OCI-LY1 (cell line): Measurements from ENCODE around the gene WASHC2A.
"Not testable (repeated sequence)": the region's sequence is repeated elsewhere in the genome, so short reads cannot be mapped to it uniquely, and the experiment has no call there.

ENCODE experiments used
- H2AFZ ChIP-seq: fragments of 200-600 bp; sonication (generic), shearing (Covaris generic); 2 replicates; pipeline ENCODE4 v1.6.0; 2014; ENCODE audit warnings: antibody characterized with exemption, mild to moderate bottlenecking, low read length
- H3F3A ChIP-seq: fragments of 200-600 bp; sonication (generic), shearing (Covaris generic); 2 replicates; pipeline ENCODE4 v1.6.0; 2014; ENCODE audit warnings: mild to moderate bottlenecking, antibody characterized with exemption, low read length, moderate library complexity; ENCODE audit not compliant: insufficient read depth
- H3K27ac ChIP-seq: fragments of 200-600 bp; sonication (generic); 2 replicates; pipeline ENCODE4 v1.5.1; 2014; ENCODE audit warnings: low read length, mixed run types, mild to moderate bottlenecking, low read depth; ENCODE audit not compliant: poor library complexity, severe bottlenecking
- H3K27me3 ChIP-seq: fragments of 200-600 bp; sonication (generic); 2 replicates; pipeline ENCODE4 v1.6.0; 2014; ENCODE audit warnings: antibody characterized with exemption, mild to moderate bottlenecking, low read length, moderate library complexity; ENCODE audit not compliant: insufficient read depth
- H3K36me3 ChIP-seq: fragments of 200-600 bp; sonication (generic); 2 replicates; pipeline ENCODE4 v1.6.1; 2014; ENCODE audit warnings: mild to moderate bottlenecking, antibody characterized with exemption, low read length, moderate library complexity, mixed read lengths; ENCODE audit not compliant: insufficient read depth
- H3K4me1 ChIP-seq: fragments of 200-600 bp; sonication (generic); 2 replicates; pipeline ENCODE4 v1.5.1; 2014; ENCODE audit warnings: mild to moderate bottlenecking, low read length, moderate library complexity; ENCODE audit not compliant: insufficient read depth, severe bottlenecking
- H3K4me2 ChIP-seq: fragments of 200-600 bp; sonication (generic), shearing (Covaris generic); 2 replicates; pipeline ENCODE4 v1.6.1; 2014; ENCODE audit warnings: low read length
- H3K4me3 ChIP-seq: fragments of 200-600 bp; sonication (generic); 2 replicates; pipeline ENCODE4 v1.5.1; 2014; ENCODE audit warnings: low read length, low read depth, mild to moderate bottlenecking, mixed read lengths; ENCODE audit not compliant: poor library complexity, severe bottlenecking
- H3K79me2 ChIP-seq: fragments of 200-600 bp; shearing (Covaris generic); 2 replicates; pipeline ENCODE4 v1.6.1; 2016; ENCODE audit warnings: mixed run types, low read length, mixed read lengths; ENCODE audit not compliant: insufficient read depth
- H3K9ac ChIP-seq: fragments of 200-600 bp; sonication (generic), shearing (Covaris generic); 2 replicates; pipeline ENCODE4 v1.6.1; 2014; ENCODE audit warnings: mild to moderate bottlenecking, low read length, mixed read lengths
- H3K9me2 ChIP-seq: fragments of 200-600 bp; sonication (generic), shearing (Covaris generic); 2 replicates; pipeline ENCODE4 v1.6.1; 2014; ENCODE audit warnings: low read depth, mild to moderate bottlenecking, low read length, mixed read lengths
- H3K9me3 ChIP-seq: fragments of 200-600 bp; shearing (Covaris generic); 2 replicates; pipeline ENCODE4 v1.6.1; 2014; ENCODE audit warnings: low read length, mixed read lengths
- H4K20me1 ChIP-seq: fragments of 200-600 bp; sonication (generic), shearing (Covaris generic); 2 replicates; pipeline ENCODE4 v1.6.0; 2016; ENCODE audit warnings: mild to moderate bottlenecking, low read length; ENCODE audit not compliant: insufficient read depth

Gene WASHC2A

DNA sequence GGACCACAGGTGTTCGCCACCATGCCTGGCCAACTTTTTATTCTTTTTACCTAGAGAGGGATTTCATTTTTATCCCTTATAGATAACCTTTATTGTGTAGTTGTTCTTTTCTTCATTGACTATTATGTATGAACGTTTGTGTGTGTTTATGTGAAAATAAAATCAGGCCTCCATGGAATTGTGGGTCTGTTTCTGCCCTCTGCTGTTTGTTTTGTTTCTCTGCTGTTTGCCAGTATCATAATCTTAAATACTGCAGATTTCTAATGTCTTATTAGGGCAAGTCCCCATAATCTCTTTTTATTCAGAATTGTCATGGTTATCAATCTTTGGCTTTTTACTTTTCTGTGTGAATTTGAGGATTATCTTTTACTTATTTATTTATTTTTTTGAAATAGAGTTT is 7.8 kb downstream of the WASHC2A start:
- not testable (repeated sequence) for H3K79me2 ChIP-seq, H3K27ac ChIP-seq, H3K4me3 ChIP-seq, H3K36me3 ChIP-seq, H3K27me3 ChIP-seq, H3K4me2 ChIP-seq, H4K20me1 ChIP-seq, H3K9ac ChIP-seq, H3K9me3 ChIP-seq, H3F3A ChIP-seq, H3K9me2 ChIP-seq, H2AFZ ChIP-seq, H3K4me1 ChIP-seq

GRCh38 chr10:50091304-50091703 is 23.6 kb downstream of the WASHC2A start:
- not testable (repeated sequence) for H3K4me3 ChIP-seq, H4K20me1 ChIP-seq, H3K9me3 ChIP-seq, H3K9me2 ChIP-seq, H3K36me3 ChIP-seq, H3K27me3 ChIP-seq, H3K9ac ChIP-seq, H3K79me2 ChIP-seq, H3K4me2 ChIP-seq, H3K4me1 ChIP-seq, H3F3A ChIP-seq, H3K27ac ChIP-seq, H2AFZ ChIP-seq

GRCh38 chr10:50092928-50093327 is 25.2 kb downstream of the WASHC2A start:
- not testable (repeated sequence) for H2AFZ ChIP-seq, H3K27me3 ChIP-seq, H3K4me1 ChIP-seq, H3K9ac ChIP-seq, H3K36me3 ChIP-seq, H3K4me2 ChIP-seq, H3K9me3 ChIP-seq, H3K79me2 ChIP-seq, H4K20me1 ChIP-seq, H3K27ac ChIP-seq, H3K4me3 ChIP-seq, H3K9me2 ChIP-seq, H3F3A ChIP-seq

GRCh38 chr10:50094630-50095029 is 26.9 kb downstream of the WASHC2A start:
- not testable (repeated sequence) for H3K36me3 ChIP-seq, H3K4me1 ChIP-seq, H3F3A ChIP-seq, H3K27ac ChIP-seq, H3K27me3 ChIP-seq, H3K4me2 ChIP-seq, H3K4me3 ChIP-seq, H3K79me2 ChIP-seq, H3K9me3 ChIP-seq, H3K9ac ChIP-seq, H3K9me2 ChIP-seq, H2AFZ ChIP-seq, H4K20me1 ChIP-seq

DNA sequence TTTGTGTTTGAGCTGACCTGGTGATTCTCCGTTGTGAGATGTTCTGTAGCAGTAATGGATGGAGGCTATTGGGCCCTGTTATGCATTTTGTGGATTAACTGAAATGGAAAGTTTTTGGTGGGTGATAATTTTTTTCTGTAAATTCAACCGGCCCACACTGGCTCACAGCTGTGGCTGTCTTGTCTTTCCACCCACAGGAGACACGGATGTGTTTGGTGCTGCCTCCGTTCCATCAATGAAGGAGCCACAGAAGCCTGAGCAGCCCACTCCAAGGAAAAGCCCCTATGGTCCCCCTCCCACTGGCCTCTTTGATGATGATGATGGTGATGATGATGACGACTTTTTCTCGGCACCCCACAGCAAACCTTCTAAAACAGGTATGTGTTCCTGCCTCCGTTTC is 27.6 kb downstream of the WASHC2A start:
- not testable (repeated sequence) for H3K9ac ChIP-seq, H3K9me2 ChIP-seq, H2AFZ ChIP-seq, H3K4me3 ChIP-seq, H3K27me3 ChIP-seq, H3F3A ChIP-seq, H3K36me3 ChIP-seq, H3K9me3 ChIP-seq, H4K20me1 ChIP-seq, H3K27ac ChIP-seq, H3K79me2 ChIP-seq, H3K4me1 ChIP-seq, H3K4me2 ChIP-seq

DNA sequence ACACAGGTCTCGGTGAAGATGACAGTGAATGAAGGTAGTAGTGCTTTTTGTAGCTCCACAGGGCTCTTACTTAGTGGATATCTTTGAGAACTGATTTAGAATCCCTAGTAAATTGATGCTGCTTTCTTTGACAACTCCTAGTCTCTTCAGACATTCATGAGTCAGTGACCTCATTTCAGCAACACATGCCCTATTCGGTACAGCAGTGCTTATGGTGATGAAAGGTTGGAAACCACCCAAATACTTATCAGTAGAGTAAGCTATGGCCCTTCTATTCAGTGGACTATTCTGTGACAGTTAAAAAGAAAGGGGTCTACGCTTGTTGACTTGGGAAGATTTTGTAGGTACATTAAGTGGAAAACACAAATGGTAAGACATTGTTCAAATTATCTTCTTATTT is 29.0 kb downstream of the WASHC2A start:
- H3K36me3 ChIP-seq, H3K4me2 ChIP-seq, H3K9ac ChIP-seq, H3K4me1 ChIP-seq, H3K27me3 ChIP-seq, H3K9me2 ChIP-seq, H3K79me2 ChIP-seq, H3K4me3 ChIP-seq, H3K27ac ChIP-seq, H4K20me1 ChIP-seq, H2AFZ ChIP-seq, H3K9me3 ChIP-seq, H3F3A ChIP-seq: not testable (repeated sequence)

DNA sequence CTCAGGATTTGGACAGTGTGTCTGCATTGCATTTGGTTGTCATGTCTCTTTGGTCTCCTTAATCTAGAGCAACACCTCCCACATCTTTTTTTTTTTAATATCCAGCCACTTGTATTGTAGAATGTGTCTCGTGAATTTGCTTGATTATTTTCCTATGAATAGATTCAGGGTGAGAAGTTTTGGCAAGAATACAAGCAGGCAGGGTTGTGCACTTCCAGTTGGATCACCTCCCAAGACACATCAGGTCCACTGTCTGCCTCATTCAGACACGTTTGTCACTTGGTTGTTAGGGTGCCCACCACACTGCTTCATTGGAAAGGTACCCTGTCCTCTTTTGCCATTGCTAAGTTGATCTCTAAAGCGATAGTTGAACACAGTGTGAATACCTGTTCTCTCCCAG is 30.9 kb downstream of the WASHC2A start:
- H3K27ac ChIP-seq, H3K4me1 ChIP-seq, H3K4me3 ChIP-seq, H3K4me2 ChIP-seq, H3K9ac ChIP-seq, H4K20me1 ChIP-seq, H3K27me3 ChIP-seq, H2AFZ ChIP-seq, H3K79me2 ChIP-seq, H3K9me3 ChIP-seq, H3F3A ChIP-seq, H3K9me2 ChIP-seq, H3K36me3 ChIP-seq: not testable (repeated sequence)

DNA sequence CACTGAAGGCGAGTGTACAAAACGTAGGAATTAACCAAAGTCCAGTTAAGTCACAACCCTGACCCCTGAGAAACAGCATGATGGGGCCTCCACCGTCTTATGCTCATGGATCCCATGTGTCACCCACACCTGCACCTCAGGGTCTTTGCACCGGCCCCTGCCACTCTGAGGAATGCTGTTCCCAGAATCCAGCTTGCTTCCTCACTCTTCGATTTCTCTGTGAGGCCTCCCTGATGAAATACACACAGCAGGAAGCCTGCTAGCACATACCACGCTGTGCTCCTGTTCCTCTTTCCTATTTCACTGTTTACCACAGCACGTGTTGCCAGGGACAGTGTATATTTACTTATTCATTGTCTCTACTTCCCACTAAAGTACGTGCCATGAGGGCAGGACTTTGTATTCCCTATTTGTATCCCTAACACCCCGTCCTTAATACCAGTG is 33.4 kb downstream of the WASHC2A start:
- H3K36me3 ChIP-seq, H3F3A ChIP-seq: not testable (repeated sequence)

More for the DNA sequence above, 33.4 kb downstream of the WASHC2A start:
- not testable (repeated sequence) for H3K4me3 ChIP-seq, H4K20me1 ChIP-seq, H3K9me2 ChIP-seq, H3K27me3 ChIP-seq, H3K4me2 ChIP-seq, H3K9me3 ChIP-seq, H3K9ac ChIP-seq, H3K79me2 ChIP-seq, H2AFZ ChIP-seq, H3K27ac ChIP-seq, H3K4me1 ChIP-seq
